Activated naive CD8-positive, alpha-beta T cell (primary cell): Measurements from ENCODE around the gene MTRFR.
"Not testable (repeated sequence)": the region's sequence is repeated elsewhere in the genome, so short reads cannot be mapped to it uniquely, and the experiment has no call there.

ENCODE experiments used
- H3K27ac Mint-ChIP-seq: one replicate; pipeline ENCODE4 v1.8.0; 2021; ENCODE audit warnings: mixed read lengths
- H3K27me3 Mint-ChIP-seq: one replicate; pipeline ENCODE4 v1.8.0; 2021; ENCODE audit warnings: mixed read lengths
- H3K36me3 Mint-ChIP-seq: one replicate; pipeline ENCODE4 v1.8.0; 2021; ENCODE audit warnings: mixed read lengths
- H3K4me1 Mint-ChIP-seq: one replicate; pipeline ENCODE4 v1.8.0; 2021; ENCODE audit warnings: low read depth, mixed read lengths
- H3K4me3 Mint-ChIP-seq: one replicate; pipeline ENCODE4 v1.8.0; 2021; ENCODE audit warnings: mild to moderate bottlenecking, mixed read lengths
- H3K9me3 Mint-ChIP-seq: one replicate; pipeline ENCODE4 v1.8.0; 2021; ENCODE audit warnings: low read depth, mixed read lengths

MTRFR gene

DNA sequence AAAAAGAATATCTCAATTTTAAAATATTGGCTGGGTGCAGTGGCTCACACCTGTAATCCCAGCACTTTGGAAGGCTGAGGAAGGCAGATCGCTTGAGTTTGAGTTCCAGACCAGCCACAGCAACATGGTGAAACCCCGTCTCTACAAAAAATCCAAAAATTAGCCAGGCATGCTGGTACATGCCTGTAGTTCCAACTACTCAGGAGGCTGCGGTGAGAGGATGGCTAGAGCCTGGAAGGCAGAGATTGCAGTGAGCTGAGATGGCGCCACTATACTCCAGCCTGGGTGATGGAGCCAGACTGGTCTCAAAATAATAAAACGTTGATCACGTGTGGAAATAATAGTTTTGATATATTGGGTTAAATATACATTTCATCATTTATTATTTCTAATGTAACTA, 5.7 kb downstream of the MTRFR start:
- H3K27me3 Mint-ChIP-seq, result no peaks in the 10 kb centered on the region

DNA sequence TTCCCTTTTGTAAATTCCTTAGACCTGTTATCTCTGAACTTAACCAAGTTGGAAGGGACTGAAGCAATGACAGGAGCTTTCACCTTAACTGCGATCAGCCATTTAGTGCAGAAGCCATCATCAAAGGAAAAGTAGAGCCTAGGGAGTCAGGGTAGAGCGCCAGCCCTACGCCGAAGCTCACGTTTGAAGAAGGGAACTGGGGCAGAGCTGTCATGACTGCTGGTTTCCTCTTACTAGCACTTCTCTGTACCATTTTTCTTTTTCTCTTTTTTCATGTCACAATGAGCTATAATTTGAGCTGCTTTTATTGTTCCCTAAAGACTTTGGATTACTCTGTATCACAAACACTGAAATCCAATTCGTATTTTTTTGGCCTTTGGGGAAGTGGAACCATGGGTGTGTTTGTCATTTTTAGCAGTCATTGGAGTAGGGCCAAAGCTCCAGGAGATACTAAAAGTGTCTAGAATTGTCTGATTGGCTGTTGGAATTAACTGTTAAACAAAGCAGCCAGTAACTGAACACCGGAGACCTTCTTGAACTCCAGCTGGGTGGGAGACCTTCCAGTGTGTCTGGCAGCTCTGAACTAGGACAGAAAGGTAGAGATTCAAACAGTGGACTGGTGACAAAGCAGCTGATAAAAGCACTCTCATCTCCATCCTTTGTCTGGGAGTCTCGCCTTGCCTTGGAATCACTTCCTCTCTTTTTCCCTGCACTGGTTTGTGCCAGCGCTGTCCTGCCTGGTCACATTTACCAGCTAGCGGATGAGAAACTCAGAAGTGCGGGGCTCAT, 9.1 kb downstream of the MTRFR start:
- peaks cover 3% of the 10 kb centered on the region for H3K36me3 Mint-ChIP-seq
- H3K4me3 Mint-ChIP-seq, result peak overlapping the region; percentile 38
- no peaks in the 10 kb centered on the region for H3K9me3 Mint-ChIP-seq
- no peaks in the 10 kb centered on the region for H3K27me3 Mint-ChIP-seq
- H3K4me1 Mint-ChIP-seq, result peaks cover 59% of the 10 kb centered on the region
- H3K27ac Mint-ChIP-seq, result peak overlapping the region; percentile 89

More for the DNA sequence above, 5.7 kb downstream of the MTRFR start:
- Mint-ChIP-seq H3K36me3 (no peaks in the 10 kb centered on the region), H3K9me3 (no peaks in the 10 kb centered on the region), H3K27ac (peak overlapping the region; percentile 80), H3K4me1 (peaks cover 56% of the 10 kb centered on the region), H3K4me3 (no peak overlapping the region)

DNA sequence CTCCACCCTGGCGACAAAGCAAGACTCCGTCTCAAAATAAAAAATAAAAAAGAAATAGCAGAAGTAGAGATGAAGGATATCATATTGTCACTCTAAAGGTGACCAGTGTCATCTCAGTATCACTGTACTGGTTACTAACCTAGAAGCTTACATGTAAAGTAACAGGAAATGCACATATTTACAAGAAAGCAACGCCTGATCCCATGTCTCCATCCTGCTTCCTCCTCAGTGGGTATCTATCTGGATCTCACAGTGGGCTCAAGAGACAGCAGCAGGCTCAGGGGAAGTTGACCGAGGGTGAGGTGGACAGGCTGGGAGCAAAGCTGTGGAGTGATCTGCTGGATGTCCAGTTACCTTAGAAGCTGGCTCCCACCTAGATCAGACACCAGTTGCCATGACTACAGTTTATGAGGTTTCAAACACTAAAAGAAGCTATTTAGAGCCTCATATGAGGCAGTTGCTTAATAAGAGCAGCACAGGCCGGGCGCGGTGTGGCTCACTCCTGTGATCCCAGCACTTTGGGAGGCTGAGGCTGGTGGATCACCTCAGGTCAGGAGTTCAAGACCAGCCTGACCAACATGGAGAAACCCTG, 10.5 kb downstream of the MTRFR start:
- Mint-ChIP-seq H3K36me3 (peaks cover 13% of the 10 kb centered on the region), H3K9me3 (no peaks in the 10 kb centered on the region), H3K4me3 (no peak overlapping the region), H3K27me3 (no peaks in the 10 kb centered on the region), H3K27ac (peak overlapping the region; percentile 61), H3K4me1 (peaks cover 59% of the 10 kb centered on the region)

DNA sequence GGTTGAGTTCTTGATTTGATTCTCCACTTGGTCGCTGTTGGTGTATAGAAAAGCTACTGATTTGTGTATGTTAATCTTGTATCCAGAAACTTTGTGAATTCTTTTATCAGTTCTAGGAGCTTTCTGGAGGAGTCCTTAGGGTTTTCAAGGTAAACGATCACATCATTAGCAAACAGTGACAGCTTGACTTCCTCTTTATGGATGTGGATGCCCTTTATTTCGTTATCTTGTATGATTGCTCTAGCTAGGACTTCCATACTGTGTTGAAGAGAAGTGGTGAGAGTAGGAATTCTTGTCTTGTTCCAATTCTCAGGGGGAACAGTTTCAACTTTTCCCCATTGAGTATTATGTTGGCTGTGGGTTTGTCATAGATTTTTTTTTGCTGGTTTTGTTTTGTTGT, 12.4 kb downstream of the MTRFR start:
- H3K9me3 Mint-ChIP-seq, result no peaks in the 10 kb centered on the region

DNA sequence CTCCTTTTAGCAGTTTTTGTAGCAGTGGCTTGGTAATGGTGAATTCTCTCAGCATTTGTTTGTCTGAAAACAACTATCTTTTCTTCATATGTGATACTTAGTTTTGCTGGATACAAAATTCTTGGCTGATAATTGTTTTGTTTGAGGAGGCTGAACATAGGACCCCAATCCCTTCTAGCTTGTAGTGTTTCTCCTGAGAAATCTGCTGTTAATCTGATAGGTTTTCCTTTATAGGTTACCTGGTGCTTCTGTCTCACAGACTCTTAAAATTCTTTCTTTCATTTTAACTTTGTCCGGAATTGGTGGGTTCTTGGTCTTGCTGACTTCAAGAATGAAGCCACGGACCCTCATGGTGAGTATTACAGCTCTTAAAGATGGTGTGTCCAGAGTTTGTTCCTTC, 14.9 kb downstream of the MTRFR start:
- H3K4me3 Mint-ChIP-seq, result peak overlapping the region; percentile 42
- peak overlapping the region; percentile 77 for H3K27ac Mint-ChIP-seq

More for the DNA sequence above, 12.4 kb downstream of the MTRFR start:
- Mint-ChIP-seq H3K4me3 (peak overlapping the region; percentile 9), H3K36me3 (peaks cover 13% of the 10 kb centered on the region), H3K4me1 (peaks cover 70% of the 10 kb centered on the region), H3K27ac (peak overlapping the region; percentile 75), H3K27me3 (no peaks in the 10 kb centered on the region)

DNA sequence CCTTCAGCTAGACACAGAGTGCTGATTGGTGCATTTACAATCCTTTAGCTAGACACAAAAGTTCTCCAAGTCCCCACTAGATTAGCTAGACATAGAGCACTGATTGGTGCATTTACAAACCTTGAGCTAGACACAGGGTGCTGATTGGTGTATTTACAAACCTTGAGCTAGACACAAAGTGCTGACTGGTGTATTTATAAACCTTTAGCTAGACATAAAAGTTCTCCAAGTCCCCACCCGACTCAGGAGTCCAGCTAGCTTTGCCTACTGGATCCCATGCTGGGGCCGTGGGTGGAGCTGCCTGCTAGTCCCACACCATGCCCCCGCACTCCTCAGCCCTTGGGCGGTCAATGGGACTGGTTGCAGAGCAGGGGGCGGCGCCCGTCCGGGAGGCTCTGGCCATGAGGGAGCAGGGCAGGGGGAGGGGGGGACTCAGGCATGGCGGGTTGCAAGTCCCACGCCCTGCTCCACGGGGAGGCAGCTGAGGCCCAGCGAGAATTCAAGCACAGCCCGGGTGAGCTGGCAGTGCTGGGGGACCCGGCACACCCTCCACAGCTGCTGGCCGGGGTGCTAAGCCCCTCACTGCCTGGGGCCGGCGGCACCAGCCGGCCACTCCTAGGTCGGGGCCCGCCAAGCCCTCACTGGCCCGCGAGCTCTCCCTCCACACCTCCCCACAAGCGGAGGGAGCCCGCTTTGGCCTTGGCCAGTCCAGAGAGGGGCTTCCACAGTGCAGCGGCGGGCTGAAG, 15.9 kb downstream of the MTRFR start:
- peak overlapping the region; percentile 77 for H3K27ac Mint-ChIP-seq
- H3K9me3 Mint-ChIP-seq, H3K27me3 Mint-ChIP-seq, H3K4me3 Mint-ChIP-seq: not testable (repeated sequence)
- peaks cover 70% of the 10 kb centered on the region for H3K4me1 Mint-ChIP-seq
- peaks cover 13% of the 10 kb centered on the region for H3K36me3 Mint-ChIP-seq

More for the DNA sequence above, 14.9 kb downstream of the MTRFR start:
- not testable (repeated sequence) for H3K9me3 Mint-ChIP-seq, H3K27me3 Mint-ChIP-seq
- Mint-ChIP-seq H3K36me3 (peaks cover 13% of the 10 kb centered on the region), H3K4me1 (peaks cover 71% of the 10 kb centered on the region)

DNA sequence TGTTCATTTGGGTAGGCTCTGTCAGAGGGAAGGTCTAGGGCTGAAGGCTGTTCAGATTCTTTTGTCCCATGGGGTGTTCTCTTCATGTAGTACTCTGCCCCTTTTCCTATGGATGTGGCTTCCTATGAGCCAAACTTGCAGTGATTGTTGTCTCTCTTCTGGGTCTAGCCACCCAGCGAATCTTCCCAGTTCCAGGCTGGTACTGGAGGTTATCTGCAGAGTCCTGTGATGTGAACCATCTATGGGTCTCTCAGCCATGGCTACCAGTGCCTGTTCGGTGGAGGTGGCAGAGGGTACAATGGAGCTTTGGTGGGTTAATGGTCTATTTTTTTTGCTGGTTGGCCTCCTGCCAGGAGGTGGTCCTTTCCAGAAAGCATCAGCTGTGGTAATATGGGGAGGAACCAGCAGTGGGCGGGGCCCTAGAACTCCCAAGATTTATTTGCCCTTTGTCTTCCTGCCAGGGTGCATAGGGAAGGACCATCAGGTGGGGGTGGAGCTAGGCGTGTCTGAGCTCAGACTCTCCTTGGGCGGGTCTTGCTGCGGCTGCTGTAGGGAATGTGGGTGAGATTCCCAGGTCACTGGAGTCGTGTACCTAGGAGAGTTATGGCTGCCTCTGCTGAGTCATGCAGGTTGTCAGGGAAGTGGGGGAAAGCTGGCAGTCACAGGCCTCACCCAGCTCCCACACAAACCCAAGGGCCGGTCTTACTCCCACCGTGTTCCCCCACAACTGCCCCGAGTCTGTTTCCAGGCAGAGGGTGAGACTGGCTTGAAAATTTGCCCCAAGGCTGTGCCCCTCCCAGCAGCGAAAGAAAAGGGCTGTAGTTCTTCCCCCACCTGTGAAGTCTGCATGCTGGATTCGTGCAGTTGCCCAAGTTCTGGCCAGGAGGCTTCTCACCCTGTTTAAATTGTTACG, 17.5 kb downstream of the MTRFR start:
- H3K27ac Mint-ChIP-seq, result peak overlapping the region; percentile 88
- no peak overlapping the region for H3K4me3 Mint-ChIP-seq
- H3K4me1 Mint-ChIP-seq, result peaks cover 69% of the 10 kb centered on the region
- H3K9me3 Mint-ChIP-seq, result no peaks in the 10 kb centered on the region
- H3K27me3 Mint-ChIP-seq, result no peaks in the 10 kb centered on the region
- H3K36me3 Mint-ChIP-seq, result peaks cover 10% of the 10 kb centered on the region

DNA sequence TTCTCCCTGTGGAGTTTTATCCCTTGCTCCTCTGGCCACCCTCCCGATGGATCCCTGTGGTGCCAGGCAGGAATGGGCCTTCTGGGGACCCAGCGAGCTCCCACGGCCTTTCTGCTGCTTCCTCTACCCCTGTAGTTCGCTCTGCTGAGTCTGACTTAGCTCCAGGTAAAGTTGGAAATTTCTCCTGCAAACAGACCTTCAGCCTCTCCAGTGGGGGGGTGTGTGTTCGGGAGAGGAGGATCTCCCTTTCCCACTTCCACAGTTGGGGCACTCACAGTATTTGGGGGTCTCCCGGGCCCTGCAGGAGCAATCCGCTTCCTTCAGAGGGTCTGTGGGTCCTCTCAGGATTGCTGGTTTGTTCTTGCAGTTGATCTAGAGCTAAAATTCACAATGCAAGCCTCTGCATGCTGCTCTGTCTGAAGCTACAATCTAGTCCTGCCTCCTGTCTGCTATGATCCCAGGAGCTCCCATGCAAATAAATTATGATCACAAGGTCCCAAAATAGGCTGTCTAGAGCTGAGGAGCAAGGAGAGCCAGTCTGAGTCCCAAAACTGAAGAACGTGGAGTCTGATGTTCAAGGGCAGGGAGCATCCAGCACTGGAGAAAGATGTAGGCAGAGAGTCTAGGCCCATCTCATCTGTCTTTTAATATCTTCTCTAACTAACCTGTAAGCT, 18.3 kb downstream of the MTRFR start:
- H3K4me3 Mint-ChIP-seq, result no peak overlapping the region
- H3K27ac Mint-ChIP-seq, result peak overlapping the region; percentile 88
- H3K4me1 Mint-ChIP-seq, result peaks cover 62% of the 10 kb centered on the region
- H3K9me3 Mint-ChIP-seq, result no peaks in the 10 kb centered on the region
- peaks cover 10% of the 10 kb centered on the region for H3K36me3 Mint-ChIP-seq
- no peaks in the 10 kb centered on the region for H3K27me3 Mint-ChIP-seq

DNA sequence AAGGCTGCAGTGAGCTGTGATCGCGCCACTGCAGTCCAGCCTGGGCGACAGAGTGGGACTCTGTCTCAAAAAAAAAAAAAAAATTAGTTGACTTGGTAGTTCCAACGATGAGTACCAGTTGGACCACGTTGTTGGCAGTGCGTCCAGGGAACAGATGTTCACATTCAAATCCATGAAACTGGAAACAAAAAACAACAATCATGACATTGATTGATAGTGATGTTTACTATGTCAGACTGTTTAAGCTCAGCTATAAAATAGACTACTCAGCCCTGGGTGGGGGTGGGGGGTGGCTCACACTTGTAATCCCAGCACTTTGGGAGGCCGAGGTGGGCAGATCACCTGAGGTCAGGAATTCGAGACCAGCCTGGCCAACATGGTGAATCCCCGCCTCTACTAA, 19.1 kb downstream of the MTRFR start:
- not testable (repeated sequence) for H3K27me3 Mint-ChIP-seq, H3K27ac Mint-ChIP-seq, H3K4me3 Mint-ChIP-seq, H3K9me3 Mint-ChIP-seq
- H3K36me3 Mint-ChIP-seq, result peaks cover 12% of the 10 kb centered on the region
- H3K4me1 Mint-ChIP-seq, result peaks cover 55% of the 10 kb centered on the region

DNA sequence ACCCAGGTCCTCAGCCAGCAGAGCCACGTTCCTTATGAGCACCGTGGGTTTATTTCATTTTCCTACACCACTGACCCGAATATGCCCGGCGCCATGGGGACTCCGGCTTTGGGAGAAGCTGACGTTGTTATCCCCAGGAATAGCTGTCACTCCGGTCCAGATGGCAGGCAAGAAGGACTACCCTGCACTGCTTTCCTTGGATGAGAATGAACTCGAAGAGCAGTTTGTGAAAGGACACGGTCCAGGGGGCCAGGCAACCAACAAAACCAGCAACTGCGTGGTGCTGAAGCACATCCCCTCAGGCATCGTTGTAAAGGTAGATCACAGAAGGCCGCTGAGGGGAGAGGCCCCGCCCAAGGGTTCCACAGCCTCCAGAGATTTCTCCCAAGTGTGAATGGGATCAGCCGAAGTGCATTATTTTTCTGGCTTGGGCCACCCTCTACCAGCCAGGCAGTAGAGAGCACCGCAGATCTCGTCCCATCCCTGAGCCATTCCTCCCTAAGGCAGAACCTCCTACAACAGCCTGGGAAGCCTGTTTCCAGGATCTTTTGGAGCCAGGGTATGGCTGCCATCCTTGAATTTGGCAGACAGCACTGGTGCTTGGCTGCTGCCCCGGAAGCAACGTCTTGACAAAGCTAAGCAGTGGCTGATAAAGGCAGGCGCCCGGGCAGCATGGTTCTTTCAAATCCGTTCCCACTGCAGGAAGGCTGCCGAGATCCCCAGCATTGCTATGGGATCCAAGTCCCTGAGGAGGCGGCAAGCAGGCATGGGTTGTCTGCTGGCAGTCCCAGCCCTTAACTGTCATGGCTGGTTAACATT, 20.6 kb downstream of the MTRFR start:
- Mint-ChIP-seq H3K9me3 (no peaks in the 10 kb centered on the region), H3K36me3 (peaks cover 2% of the 10 kb centered on the region), H3K4me1 (peaks cover 40% of the 10 kb centered on the region)

DNA sequence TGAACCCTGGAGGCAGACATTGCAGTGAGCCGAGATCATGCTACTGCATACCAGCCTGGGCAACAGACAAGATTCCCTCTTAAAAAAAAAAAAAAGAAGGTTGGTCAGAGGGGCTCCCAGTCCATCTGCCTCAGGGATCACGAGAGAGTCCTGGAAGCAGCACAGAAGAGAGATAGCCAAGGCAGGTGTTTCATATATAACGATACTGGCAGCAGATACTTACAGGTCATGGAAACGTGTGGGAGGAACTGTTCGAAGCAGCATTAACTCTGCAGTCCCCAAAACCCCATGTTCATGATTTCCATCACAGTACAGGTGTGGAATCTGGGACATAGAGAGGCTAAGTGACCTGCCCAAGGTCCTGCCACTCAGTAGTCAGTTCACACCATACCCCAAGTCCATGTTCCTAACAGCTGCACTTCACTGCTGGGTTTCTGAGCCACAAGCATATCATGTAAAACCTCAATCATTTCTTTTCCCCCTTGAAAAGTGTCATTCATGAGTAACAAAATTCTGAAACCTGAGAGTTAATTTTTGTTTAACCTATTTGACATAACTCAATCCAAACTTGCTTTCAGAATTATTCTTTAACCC, 21.7 kb downstream of the MTRFR start:
- H3K9me3 Mint-ChIP-seq, result no peaks in the 10 kb centered on the region
- peaks cover 34% of the 10 kb centered on the region for H3K4me1 Mint-ChIP-seq
- peak overlapping the region; percentile 76 for H3K27ac Mint-ChIP-seq
- H3K36me3 Mint-ChIP-seq, result peaks cover 2% of the 10 kb centered on the region
- no peak overlapping the region for H3K4me3 Mint-ChIP-seq
- H3K27me3 Mint-ChIP-seq, result no peaks in the 10 kb centered on the region

More for the DNA sequence above, 20.6 kb downstream of the MTRFR start:
- Mint-ChIP-seq H3K27ac (peak overlapping the region; percentile 70), H3K27me3 (no peaks in the 10 kb centered on the region), H3K4me3 (no peak overlapping the region)

DNA sequence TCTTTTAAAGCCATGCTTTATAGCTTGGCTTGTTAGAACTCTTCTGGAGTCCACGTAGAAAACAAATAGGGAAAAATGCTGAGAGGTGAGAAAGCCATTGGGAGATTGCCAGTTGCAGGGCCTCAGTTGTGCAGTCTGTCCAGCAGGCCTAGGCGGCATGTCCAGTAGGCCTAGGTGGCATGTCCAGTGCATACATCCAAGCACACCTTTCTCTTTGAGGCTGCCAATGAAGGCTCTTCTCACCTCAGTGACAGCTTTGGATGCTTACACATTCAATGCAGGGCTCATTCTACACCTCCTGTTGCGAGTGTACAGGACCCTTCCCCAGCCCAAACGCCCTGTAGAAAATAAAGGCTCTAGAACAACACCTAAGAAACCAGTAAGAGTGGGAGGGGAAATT, 25.4 kb downstream of the MTRFR start:
- Mint-ChIP-seq H3K36me3 (peaks cover 2% of the 10 kb centered on the region), H3K27ac (no peak overlapping the region)

DNA sequence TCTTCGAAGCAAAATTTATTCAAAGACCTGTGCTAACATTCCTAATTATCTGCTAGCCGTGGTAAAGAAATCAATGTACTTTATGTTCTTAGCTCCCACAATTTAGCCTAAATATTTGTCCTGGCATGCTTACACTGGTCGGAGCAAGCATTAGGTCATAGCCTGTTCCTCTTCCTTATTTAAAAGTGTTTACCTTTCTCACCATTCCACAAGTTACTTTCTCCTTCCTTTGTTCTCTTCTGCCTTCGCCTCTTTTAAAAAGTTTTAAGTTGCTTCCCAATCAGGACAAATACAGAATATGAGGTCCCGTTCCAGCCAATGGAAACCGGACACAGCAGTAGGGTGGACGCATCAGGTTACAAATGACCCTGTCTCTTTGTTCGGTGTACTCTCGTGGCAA, 26.8 kb downstream of the MTRFR start:
- H3K27me3 Mint-ChIP-seq, result no peaks in the 10 kb centered on the region
- H3K4me1 Mint-ChIP-seq, result peaks cover 2% of the 10 kb centered on the region
- peak overlapping the region; percentile 6 for H3K27ac Mint-ChIP-seq
- peaks cover 2% of the 10 kb centered on the region for H3K36me3 Mint-ChIP-seq
- H3K9me3 Mint-ChIP-seq, result no peaks in the 10 kb centered on the region
- no peak overlapping the region for H3K4me3 Mint-ChIP-seq

More for the DNA sequence above, 25.4 kb downstream of the MTRFR start:
- Mint-ChIP-seq H3K4me1 (peaks cover 8% of the 10 kb centered on the region), H3K27me3 (no peaks in the 10 kb centered on the region), H3K4me3 (no peak overlapping the region), H3K9me3 (no peaks in the 10 kb centered on the region)
